GM19468 (cell line): ENCODE data around the gene MUC4.
"Not testable (repeated sequence)": the region's sequence is repeated elsewhere in the genome, so short reads cannot be mapped to it uniquely, and the experiment has no call there.

ENCODE experiments used
- ATAC-seq: cut with Tn5 transposase; IDR thresholded peaks from one replicate; pipeline ENCODE4 v1.9.1; 2021; ENCODE audit warnings: mild to moderate bottlenecking, moderate library complexity, moderate number of reproducible peaks; ENCODE audit not compliant: unreplicated experiment; ENCODE audit errors: extremely low read depth

Gene MUC4

GRCh38 chr3:195790901-195791300 is 20.8 kb downstream of the MUC4 start:
- ATAC-seq, result no peak

GRCh38 chr3:195788711-195789581 is 22.8 kb downstream of the MUC4 start:
- ATAC-seq, result no peak

DNA sequence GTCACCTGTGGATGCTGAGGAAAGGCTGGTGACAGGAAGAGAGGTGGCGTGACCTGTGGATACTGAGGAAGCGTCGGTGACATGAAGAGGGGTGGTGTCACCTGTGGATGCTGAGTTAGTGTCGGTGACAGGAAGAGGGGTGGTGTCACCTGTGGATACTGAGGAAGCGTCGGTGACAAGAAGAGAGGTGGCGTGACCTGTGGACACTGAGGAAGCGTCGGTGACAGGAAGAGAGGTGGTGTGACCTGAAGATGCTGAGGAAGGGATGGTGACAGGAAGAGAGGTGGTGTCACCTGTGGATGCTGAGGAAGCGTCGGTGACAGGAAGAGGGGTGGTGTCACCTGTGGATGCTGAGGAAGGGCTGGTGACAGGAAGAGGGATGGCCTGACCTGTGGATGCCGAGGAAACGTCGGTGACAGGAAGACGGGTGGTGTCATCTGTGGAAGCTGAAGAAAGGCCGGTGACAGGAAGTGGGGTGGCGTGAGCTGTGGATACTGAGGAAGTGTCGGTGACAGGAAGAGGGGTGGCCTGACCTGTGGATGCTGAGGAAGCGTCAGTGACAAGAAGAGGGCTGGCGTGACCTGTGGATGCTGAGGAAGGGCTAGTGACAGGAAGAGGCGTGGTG is 25.8 kb downstream of the MUC4 start:
- ATAC-seq, result not testable (repeated sequence)

- ATAC-seq, result not testable (repeated sequence)
Observed at GRCh38 chr3:195784031-195784430, 27.7 kb downstream of the MUC4 start.

GRCh38 chr3:195781236-195781635 is 30.5 kb downstream of the MUC4 start:
- ATAC-seq, result not testable (repeated sequence)

- no peak for ATAC-seq
Observed at GRCh38 chr3:195777975-195778374, 33.8 kb downstream of the MUC4 start.

- ATAC-seq, result no peak
Observed at GRCh38 chr3:195774917-195775316, 36.8 kb downstream of the MUC4 start.

DNA sequence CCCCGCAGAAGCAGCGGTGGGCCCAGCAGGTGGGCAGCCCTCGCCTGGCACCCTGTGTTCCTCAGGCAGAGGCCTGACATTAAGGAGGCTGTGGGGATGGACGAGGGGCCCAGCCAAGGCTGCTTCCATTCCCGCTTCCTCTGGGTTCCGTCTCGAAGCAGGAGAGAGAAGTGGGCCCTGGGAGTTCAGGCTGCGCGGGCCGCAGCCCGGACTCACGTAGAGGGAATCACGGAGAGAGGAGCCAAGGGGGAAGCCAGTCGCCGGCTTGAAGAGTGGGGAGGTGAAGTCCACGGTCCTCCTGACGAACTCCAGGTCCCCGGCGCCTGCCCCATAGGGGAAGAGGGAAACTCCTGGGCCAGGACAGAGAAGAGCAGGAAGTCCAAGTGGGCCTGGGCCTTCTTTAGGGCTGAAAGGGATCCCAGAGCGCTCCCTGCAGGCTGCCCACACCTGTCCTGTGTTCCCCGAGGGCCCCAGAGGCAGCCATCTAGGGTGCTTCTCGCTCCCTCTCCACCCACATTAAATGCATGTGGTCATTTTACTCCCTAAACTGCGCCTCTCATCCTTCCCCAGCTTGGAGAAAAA is 37.7 kb downstream of the MUC4 start:
- ATAC-seq, result no peak

DNA sequence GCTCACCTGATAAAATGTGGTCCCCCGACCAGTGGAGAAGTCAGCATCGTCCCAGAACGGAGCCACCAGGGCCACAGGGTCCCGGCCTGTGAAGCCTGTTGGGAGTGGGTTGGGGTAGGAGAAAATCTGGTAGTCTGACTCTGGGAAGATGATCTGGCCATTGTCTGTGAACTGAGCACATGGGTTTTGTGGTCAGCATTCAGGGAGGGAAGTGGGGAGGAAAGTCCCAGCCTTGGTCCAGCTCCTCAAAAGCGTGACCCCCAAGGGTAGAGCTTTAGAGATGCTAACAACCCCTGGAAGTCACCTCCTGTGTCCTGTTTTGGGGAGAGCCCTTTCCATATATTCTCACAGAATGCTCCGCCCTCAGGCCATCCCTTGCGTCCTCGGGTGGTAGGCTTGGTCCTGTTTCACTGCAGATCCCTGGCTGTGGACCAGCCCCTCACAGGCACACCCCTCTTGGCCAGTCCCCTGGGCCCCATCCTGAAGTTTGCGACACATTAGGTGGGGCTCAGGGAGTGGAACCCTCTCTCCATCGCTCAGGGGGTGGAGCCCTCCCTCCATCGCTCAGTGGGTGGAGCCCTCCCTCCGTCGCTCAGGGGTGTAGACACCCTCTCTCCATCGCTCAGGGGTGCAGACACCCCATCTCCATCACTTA is 40.0 kb downstream of the MUC4 start:
- no peak for ATAC-seq

DNA sequence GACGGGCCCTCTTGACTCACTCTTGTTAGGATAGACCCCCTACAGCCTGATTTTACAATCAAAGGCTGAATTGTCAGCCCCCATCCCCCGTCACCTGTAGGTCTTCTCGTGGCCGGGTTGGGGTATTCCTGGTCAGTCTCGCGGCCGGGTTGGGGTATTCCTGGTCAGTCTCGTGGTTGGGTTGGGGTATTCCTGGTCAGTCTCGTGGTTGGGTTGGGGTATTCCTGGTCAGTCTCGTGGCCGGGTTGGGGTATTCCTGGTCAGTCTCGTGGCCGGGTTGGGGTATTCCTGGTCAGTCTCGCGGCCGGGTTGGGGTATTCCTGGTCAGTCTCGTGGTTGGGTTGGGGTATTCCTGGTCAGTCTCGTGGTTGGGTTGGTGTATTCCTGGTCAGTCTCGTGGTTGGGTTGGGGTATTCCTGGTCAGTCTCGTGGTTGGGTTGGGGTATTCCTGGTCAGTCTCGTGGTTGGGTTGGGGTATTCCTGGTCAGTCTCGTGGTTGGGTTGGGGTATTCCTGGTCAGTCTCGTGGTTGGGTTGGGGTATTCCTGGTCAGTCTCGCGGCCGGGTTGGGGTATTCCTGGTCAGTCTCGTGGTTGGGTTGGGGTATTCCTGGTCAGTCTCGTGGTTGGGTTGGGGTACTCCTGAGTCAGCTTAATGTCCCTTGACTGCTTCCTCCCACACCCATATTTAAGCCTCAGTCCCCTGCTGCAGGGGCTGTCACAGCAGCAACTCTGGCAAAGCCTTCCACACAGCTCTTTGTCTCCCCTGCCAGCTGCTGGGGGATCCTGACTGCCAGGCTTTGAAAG is 40.7 kb downstream of the MUC4 start:
- ATAC-seq, result not testable (repeated sequence)

DNA sequence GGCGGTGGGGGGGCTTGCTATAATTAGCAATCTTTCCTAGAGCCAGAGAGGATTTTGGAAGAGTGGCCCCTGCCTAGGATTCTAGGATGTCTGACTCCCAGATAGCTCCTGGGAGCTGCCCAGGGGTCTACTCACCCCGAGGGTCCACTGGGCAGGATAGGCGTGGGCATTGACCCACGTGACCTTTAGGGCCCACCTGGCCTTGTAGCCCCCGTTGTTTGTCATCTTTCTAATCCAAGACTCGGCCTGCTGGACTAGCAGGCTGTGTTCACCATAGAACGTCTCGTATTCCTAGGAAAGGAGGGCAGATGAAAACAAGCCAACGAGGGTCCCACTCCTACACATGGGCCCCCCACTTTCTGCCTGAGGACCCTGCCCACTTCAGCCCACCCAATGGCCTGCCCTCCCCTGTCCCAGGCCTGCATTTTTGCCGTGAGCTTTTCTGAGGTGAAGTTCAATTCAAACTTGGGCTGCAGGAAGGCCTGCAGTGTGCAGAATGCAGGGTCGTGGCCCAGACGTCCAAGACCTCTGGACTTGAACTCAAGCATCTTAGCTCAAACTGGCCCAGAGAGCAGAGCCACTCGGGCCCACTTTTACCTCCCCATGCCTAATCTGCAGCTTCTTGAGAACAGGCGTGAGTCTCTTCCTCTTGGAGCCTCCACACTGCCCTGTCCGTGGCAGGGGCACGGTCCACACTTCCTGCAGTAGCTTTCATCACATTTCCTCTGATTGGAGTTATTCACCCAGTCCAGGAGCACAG is 41.5 kb downstream of the MUC4 start:
- ATAC-seq, result no peak

- no peak for ATAC-seq
Observed at GRCh38 chr3:195769551-195769950, 42.2 kb downstream of the MUC4 start.

GRCh38 chr3:195768831-195769303 is 42.9 kb downstream of the MUC4 start:
- no peak for ATAC-seq

DNA sequence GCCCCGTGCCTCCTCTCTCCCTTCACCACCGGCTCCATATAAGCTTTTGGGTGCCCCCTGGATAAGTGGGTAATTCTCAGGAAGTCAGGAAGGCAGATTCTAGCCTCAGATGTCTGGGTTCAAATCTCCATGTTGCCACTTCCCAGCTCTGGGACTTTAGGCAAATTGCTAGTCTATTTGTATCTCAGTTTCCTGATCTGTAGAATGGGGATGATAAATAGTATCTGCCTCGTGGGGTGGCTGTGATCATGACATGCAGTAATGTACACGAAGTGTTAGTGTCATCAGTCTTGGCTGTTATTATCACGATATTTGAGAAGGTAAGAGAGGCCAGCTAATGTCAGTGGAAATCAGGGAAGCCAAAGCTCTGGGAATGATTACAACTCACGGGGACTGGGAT is 43.3 kb downstream of the MUC4 start:
- no peak for ATAC-seq

GRCh38 chr3:195767792-195768191 is 43.9 kb downstream of the MUC4 start:
- ATAC-seq, result no peak

GRCh38 chr3:195766671-195767070 is 45.1 kb downstream of the MUC4 start:
- ATAC-seq, result no peak

DNA sequence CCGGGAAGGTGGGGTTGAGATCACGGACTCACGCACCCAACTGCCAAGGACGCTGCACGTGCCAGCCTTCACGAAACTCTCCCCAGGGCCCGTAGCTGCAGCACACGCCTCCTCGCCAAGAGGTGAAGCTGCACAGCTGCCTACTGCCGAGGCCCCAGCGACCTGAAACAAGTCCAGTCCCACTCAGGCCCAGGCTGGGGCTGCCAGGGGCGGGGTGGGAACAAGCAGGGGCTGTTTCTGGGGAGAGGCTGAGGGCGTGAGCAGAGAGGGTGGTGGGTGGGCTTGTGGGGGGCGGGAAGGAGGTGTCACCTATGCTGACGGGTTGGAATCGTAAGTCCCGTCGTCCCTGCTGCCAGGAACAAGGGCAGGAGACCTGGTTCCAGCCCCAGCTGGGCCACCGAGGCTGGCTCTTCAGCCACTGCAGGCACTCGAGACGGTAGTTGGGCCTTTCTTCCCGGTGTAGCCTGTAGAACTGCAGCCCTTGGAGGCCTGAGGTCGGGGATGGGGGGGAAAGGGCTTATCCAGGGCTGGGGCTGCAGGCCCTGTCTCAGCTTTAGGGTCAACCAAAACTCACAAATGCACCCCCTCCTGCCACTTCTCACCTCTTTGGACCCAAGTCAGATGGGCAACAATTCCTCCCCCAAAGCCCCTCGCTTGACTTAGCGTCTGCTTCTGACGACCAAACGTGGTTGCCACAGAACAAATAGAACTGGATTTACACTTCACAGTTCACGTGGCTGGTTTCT is 46.6 kb downstream of the MUC4 start:
- ATAC-seq, result no peak
